HepG2 (cell line): ENCODE data around the gene ENO2. TPM values are rescaled to one million over a fixed set of nuclear protein-coding genes. Genes with fewer than 3 reads are reported as not detected.
A peak's percentile ranks its signal among the peaks of the same experiment; 100 is the strongest.

Experiments
- HOXD1 ChIP-seq: sonication (generic); formaldehyde crosslinking; IDR thresholded peaks from 2 replicates; pipeline ENCODE4 v1.5.0; 2020; ENCODE audit warnings: missing genetic modification reagents
- IRF2 ChIP-seq: IDR thresholded peaks from 2 replicates; pipeline ENCODE4 v1.6.1; 2018; ENCODE audit warnings: missing genetic modification reagents, missing compliant biosample characterization
- ISL2 ChIP-seq: sonication (generic); formaldehyde crosslinking; IDR thresholded peaks from 2 replicates; pipeline ENCODE4 v1.5.0; 2020; ENCODE audit warnings: missing genetic modification reagents
- KAT7 ChIP-seq: IDR thresholded peaks from 2 replicates; pipeline ENCODE4 v1.6.1; 2018; ENCODE audit warnings: borderline replicate concordance, missing compliant biosample characterization
- KLF6 ChIP-seq: IDR thresholded peaks from 2 replicates; pipeline ENCODE4 v1.8.0; 2016; ENCODE audit warnings: missing biosample characterization, missing genetic modification reagents
- MEIS1 ChIP-seq: sonication (generic); formaldehyde crosslinking; IDR thresholded peaks from 2 replicates; pipeline ENCODE4 v1.9.0; 2021; ENCODE audit warnings: mild to moderate bottlenecking, missing genetic modification reagents, moderate library complexity, borderline replicate concordance
- MXD4 ChIP-seq: IDR thresholded peaks from 2 replicates; pipeline ENCODE4 v1.6.1; 2016; ENCODE audit warnings: mild to moderate bottlenecking, missing biosample characterization, missing genetic modification reagents
- MXI1 ChIP-seq: IDR thresholded peaks from 3 replicates; pipeline ENCODE4 v1.6.1; 2012; ENCODE audit warnings: low read depth, low read length, inconsistent platforms, borderline replicate concordance
- RAD21 ChIP-seq: fragments of 450-650 bp; formaldehyde crosslinking; IDR thresholded peaks from 2 replicates; pipeline ENCODE4 v1.5.0; 2020; ENCODE audit warnings: mild to moderate bottlenecking
- RARA ChIP-seq: IDR thresholded peaks from 2 replicates; pipeline ENCODE4 v1.6.1; 2016; ENCODE audit warnings: missing genetic modification reagents, missing compliant biosample characterization
- REXO4 ChIP-seq: sonication (generic); formaldehyde crosslinking; IDR thresholded peaks from 2 replicates; pipeline ENCODE4 v1.8.0; 2022; ENCODE audit warnings: missing genetic modification reagents, mild to moderate bottlenecking, borderline replicate concordance
- SP140L ChIP-seq: sonication (generic); formaldehyde crosslinking; IDR thresholded peaks from 2 replicates; pipeline ENCODE4 v1.4.0; 2020; ENCODE audit warnings: missing genetic modification reagents, borderline replicate concordance
- SRSF1 ChIP-seq: fragments of 200-400 bp; formaldehyde crosslinking; optimal IDR thresholded peaks from 2 replicates; pipeline ENCODE3; 2017; ENCODE audit warnings: mild to moderate bottlenecking, low read depth, low read length, moderate library complexity
- SUZ12 ChIP-seq: fragments of 150-350 bp; IDR thresholded peaks from 2 replicates; pipeline ENCODE4 v1.6.1; 2014; ENCODE audit warnings: low read depth, low read length
- ZFP36L2 ChIP-seq: sonication (generic); formaldehyde crosslinking; IDR thresholded peaks from 2 replicates; pipeline ENCODE4 v1.4.0; 2020; ENCODE audit warnings: missing genetic modification reagents
- ZKSCAN1 ChIP-seq: fragments of 150-350 bp; IDR thresholded peaks from 2 replicates; pipeline ENCODE4 v1.6.1; 2014; ENCODE audit warnings: low read length
- ZNF317 ChIP-seq: sonication (generic); formaldehyde crosslinking; IDR thresholded peaks from 2 replicates; pipeline ENCODE4 v1.5.0; 2020; ENCODE audit warnings: mild to moderate bottlenecking, missing genetic modification reagents
- ZNF607 ChIP-seq: sonication (generic); formaldehyde crosslinking; IDR thresholded peaks from 2 replicates; pipeline ENCODE4 v1.5.1; 2020; ENCODE audit warnings: missing genetic modification reagents, mild to moderate bottlenecking, borderline replicate concordance
- ZNF841 ChIP-seq: sonication (generic); formaldehyde crosslinking; IDR thresholded peaks from 2 replicates; pipeline ENCODE4 v1.8.1; 2023; ENCODE audit warnings: missing genetic modification reagents, borderline replicate concordance
- polyA plus RNA-seq, 8 experiments: library from polyadenylated mRNA; depleted of rRNA in 3 of 8; stranded (reverse) in 7 of 8; unstranded in 1 of 8; fragments of >200 nt; fragmentation: Illumina TruSeq in 4 of 8; extraction: Trizol in 4 of 8; gene quantifications; 2 replicates each; pipeline versions ENCODE4 v1.2.1 to v1.2.3, GENCODE V29; 2011 to 2016; ENCODE audit warnings: low read depth in 4 of 8, missing spikeins in 1 of 8, mixed read lengths in 1 of 8; ENCODE audit not compliant: insufficient read depth in 1 of 8
- total RNA-seq, 5 experiments: library from RNA; depleted of rRNA; stranded (reverse); fragments of >200 nt; fragmentation: Illumina TruSeq; extraction: Trizol; gene quantifications; 2 replicates each; pipeline ENCODE4 v1.2.3, GENCODE V29; 2016; ENCODE audit warnings: low read depth in 1 of 5
- TF ChIP-seq, protein P1 (sequence below), 2 experiments: sonication (generic) in 1 of 2; formaldehyde crosslinking in 1 of 2; IDR thresholded peaks; 2 replicates each; pipeline versions ENCODE4 v1.4.0 to v1.6.1; 2018 to 2020; ENCODE audit warnings: missing genetic modification reagents in 2 of 2, borderline replicate concordance in 1 of 2, low read depth in 1 of 2, mild to moderate bottlenecking in 1 of 2, missing biosample characterization in 1 of 2
- TF ChIP-seq, protein P2 (sequence below): fragments of 450-650 bp; IDR thresholded peaks from 2 replicates; pipeline ENCODE4 v1.6.1; 2016
- TF ChIP-seq, protein P3 (sequence below): sonication (generic); formaldehyde crosslinking; IDR thresholded peaks from 2 replicates; pipeline ENCODE4 v1.5.0; 2020; ENCODE audit warnings: missing genetic modification reagents
- TF ChIP-seq, protein P4 (sequence below): sonication (generic); formaldehyde crosslinking; IDR thresholded peaks from 2 replicates; pipeline ENCODE4 v1.4.0; 2020; ENCODE audit warnings: missing genetic modification reagents, borderline replicate concordance

The ENO2 gene
- total and polyA plus RNA-seq, 2 of the 13 experiments (the other 11 are each of a cell fraction or from before 2014, with no cell fraction given) = 19.3 to 136 TPM

DNA sequence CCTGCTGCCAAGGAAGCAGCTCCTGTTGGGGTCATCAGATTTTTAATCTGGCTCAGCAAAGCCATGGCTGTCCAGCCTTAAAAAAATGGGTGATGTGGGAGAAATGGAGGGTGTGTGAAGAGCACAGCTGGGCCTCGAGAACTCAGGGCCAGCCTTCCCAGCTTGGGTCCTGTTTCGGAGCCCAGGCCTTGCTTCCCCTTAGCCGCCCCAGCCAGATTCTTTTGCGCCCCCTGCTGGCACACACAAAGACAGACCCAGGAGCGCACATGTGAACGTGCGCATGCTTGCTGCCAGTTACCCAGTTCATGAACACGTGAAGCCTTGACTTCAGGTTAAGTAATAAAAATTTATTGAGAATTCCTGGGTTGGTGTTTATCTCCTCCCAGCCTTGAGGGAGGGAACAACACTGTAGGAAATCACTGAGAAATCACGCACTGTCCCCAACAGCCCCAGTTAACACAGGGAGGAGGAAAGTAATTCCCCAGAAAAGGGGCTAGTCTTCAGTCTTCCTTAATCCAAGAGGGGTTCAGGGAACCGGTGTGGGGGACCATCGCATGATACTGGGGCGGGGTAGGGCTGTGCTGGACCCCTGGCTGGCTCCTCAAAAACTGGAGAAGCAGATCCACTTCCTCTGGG, 50.8 kb downstream of the ENO2 start (continued):
- TF ChIP-seq, protein P1, sequence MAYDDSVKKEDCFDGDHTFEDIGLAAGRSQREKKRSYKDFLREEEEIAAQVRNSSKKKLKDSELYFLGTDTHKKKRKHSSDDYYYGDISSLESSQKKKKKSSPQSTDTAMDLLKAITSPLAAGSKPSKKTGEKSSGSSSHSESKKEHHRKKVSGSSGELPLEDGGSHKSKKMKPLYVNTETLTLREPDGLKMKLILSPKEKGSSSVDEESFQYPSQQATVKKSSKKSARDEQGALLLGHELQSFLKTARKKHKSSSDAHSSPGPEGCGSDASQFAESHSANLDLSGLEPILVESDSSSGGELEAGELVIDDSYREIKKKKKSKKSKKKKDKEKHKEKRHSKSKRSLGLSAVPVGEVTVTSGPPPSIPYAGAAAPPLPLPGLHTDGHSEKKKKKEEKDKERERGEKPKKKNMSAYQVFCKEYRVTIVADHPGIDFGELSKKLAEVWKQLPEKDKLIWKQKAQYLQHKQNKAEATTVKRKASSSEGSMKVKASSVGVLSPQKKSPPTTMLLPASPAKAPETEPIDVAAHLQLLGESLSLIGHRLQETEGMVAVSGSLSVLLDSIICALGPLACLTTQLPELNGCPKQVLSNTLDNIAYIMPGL (CRISPR knock-in tag; IDR thresholded peaks at IDR 0.05; ENCODE audit: borderline replicate concordance in 1 of 2, low read depth in 1 of 2) = 0 out of 4 replicates have a peak, but pooled peaks have one; percentile 35 to 54
- TF ChIP-seq RAD21 (CRISPR knock-in tag) (peak; percentile 65), SUZ12 (no peak), IRF2 (peak; percentile 46; the same call in 1 of the 2 replicates), RARA (0 out of 2 replicates have a peak, but pooled peaks have one; percentile 17), MXI1 (peak; percentile 69; the same call in 1 of the 3 replicates), KAT7 (CRISPR knock-in tag) (no peak), ZKSCAN1 (no peak), SP140L (CRISPR knock-in tag) (no peak), KLF6 (CRISPR knock-in tag) (no peak), ISL2 (peak; percentile 55), SRSF1 (peak; percentile 42), MEIS1 (CRISPR knock-in tag) (0 out of 2 replicates have a peak, but pooled peaks have one; percentile 29), ZFP36L2 (CRISPR knock-in tag) (no peak), MXD4 (CRISPR knock-in tag) (peak; percentile 26; the same call in 1 of the 2 replicates), HOXD1 (peak; percentile 53; the same call in 1 of the 2 replicates), ZNF841 (CRISPR knock-in tag) (no peak), ZNF607 (CRISPR knock-in tag) (no peak), ZNF317 (CRISPR knock-in tag) (no peak), REXO4 (no peak)
- TF ChIP-seq, protein P2, sequence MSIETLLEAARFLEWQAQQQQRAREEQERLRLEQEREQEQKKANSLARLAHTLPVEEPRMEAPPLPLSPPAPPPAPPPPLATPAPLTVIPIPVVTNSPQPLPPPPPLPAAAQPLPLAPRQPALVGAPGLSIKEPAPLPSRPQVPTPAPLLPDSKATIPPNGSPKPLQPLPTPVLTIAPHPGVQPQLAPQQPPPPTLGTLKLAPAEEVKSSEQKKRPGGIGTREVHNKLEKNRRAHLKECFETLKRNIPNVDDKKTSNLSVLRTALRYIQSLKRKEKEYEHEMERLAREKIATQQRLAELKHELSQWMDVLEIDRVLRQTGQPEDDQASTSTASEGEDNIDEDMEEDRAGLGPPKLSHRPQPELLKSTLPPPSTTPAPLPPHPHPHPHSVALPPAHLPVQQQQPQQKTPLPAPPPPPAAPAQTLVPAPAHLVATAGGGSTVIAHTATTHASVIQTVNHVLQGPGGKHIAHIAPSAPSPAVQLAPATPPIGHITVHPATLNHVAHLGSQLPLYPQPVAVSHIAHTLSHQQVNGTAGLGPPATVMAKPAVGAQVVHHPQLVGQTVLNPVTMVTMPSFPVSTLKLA = peak; percentile 30; the same call in 1 of the 2 replicates
- TF ChIP-seq, protein P3, sequence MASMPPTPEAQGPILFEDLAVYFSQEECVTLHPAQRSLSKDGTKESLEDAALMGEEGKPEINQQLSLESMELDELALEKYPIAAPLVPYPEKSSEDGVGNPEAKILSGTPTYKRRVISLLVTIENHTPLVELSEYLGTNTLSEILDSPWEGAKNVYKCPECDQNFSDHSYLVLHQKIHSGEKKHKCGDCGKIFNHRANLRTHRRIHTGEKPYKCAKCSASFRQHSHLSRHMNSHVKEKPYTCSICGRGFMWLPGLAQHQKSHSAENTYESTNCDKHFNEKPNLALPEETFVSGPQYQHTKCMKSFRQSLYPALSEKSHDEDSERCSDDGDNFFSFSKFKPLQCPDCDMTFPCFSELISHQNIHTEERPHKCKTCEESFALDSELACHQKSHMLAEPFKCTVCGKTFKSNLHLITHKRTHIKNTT (CRISPR knock-in tag) = no peak
- TF ChIP-seq, protein P4, sequence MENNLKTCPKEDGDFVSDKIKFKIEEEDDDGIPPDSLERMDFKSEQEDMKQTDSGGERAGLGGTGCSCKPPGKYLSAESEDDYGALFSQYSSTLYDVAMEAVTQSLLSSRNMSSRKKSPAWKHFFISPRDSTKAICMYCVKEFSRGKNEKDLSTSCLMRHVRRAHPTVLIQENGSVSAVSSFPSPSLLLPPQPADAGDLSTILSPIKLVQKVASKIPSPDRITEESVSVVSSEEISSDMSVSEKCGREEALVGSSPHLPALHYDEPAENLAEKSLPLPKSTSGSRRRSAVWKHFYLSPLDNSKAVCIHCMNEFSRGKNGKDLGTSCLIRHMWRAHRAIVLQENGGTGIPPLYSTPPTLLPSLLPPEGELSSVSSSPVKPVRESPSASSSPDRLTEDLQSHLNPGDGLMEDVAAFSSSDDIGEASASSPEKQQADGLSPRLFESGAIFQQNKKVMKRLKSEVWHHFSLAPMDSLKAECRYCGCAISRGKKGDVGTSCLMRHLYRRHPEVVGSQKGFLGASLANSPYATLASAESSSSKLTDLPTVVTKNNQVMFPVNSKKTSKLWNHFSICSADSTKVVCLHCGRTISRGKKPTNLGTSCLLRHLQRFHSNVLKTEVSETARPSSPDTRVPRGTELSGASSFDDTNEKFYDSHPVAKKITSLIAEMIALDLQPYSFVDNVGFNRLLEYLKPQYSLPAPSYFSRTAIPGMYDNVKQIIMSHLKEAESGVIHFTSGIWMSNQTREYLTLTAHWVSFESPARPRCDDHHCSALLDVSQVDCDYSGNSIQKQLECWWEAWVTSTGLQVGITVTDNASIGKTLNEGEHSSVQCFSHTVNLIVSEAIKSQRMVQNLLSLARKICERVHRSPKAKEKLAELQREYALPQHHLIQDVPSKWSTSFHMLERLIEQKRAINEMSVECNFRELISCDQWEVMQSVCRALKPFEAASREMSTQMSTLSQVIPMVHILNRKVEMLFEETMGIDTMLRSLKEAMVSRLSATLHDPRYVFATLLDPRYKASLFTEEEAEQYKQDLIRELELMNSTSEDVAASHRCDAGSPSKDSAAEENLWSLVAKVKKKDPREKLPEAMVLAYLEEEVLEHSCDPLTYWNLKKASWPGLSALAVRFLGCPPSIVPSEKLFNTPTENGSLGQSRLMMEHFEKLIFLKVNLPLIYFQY (CRISPR knock-in tag) = no peak; the same call in 1 of the 2 replicates
